Keratinocyte (primary cell): Measurements from ENCODE around the gene SERPINE2.

Source experiments
- EZH2 ChIP-seq: IDR thresholded peaks from one replicate; pipeline ENCODE4 v1.6.1; 2012; ENCODE audit warnings: inconsistent platforms, mild to moderate bottlenecking, low read length, moderate library complexity
- TF ChIP-seq, protein P1 (sequence below), 3 experiments: IDR thresholded peaks in 1 of 3; conservative IDR thresholded peaks in 1 of 3; optimal IDR thresholded peaks in 1 of 3; 2 replicates in 2 of 3; 3 replicates in 1 of 3; pipeline versions ENCODE3 to v1.5.1; 2011; ENCODE audit warnings: low read length in 3 of 3, mild to moderate bottlenecking in 3 of 3, moderate library complexity in 2 of 3, control low read depth in 1 of 3, inconsistent platforms in 1 of 3; ENCODE audit not compliant: insufficient read depth in 2 of 3; ENCODE audit errors: extremely low read depth in 1 of 3

GRCh38 chr2:224033601-224034000 lies 5.5 kb downstream of the SERPINE2 start:
- TF ChIP-seq, protein P1, sequence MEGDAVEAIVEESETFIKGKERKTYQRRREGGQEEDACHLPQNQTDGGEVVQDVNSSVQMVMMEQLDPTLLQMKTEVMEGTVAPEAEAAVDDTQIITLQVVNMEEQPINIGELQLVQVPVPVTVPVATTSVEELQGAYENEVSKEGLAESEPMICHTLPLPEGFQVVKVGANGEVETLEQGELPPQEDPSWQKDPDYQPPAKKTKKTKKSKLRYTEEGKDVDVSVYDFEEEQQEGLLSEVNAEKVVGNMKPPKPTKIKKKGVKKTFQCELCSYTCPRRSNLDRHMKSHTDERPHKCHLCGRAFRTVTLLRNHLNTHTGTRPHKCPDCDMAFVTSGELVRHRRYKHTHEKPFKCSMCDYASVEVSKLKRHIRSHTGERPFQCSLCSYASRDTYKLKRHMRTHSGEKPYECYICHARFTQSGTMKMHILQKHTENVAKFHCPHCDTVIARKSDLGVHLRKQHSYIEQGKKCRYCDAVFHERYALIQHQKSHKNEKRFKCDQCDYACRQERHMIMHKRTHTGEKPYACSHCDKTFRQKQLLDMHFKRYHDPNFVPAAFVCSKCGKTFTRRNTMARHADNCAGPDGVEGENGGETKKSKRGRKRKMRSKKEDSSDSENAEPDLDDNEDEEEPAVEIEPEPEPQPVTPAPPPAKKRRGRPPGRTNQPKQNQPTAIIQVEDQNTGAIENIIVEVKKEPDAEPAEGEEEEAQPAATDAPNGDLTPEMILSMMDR (optimal IDR thresholded peaks at IDR 0.05 in 1 of 3, IDR thresholded peaks at IDR 0.05 in 1 of 3, conservative IDR thresholded peaks at IDR 0.05 in 1 of 3; ENCODE audit: extremely low read depth in 1 of 3, insufficient read depth in 2 of 3, low read length in 3 of 3) = no peak
- TF ChIP-seq EZH2 = no peak
